Fibroblast of peridontal ligament (primary cell): ENCODE results near the gene PPP1R9A.

ENCODE experiments used
- DNase-seq: peaks from one replicate; pipeline ENCODE4 v3.0.0-alpha.2; 2010; ENCODE audit errors: extremely low read depth

The PPP1R9A gene

GRCh38 chr7:95201727-95202126, 294.3 kb downstream of the PPP1R9A start:
- DNase-seq, result no peak

DNA sequence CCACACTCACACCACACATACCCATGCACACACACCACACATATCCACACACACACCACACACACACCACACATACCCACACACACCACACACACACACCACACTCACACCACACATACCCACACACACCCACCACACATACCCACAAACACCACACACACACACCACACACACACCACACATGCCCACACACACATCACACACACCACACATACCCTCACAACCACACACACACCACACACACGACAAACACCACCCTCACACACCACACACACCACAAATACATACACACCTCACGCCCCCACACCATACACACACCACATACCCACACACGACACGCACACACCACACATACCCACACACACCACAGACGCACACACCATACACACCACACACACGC, 297.2 kb downstream of the PPP1R9A start:
- DNase-seq, result no peak

- peak; percentile 88 for DNase-seq
Measured at GRCh38 chr7:95205665-95206225, 298.4 kb downstream of the PPP1R9A start.

- peak; percentile 75 for DNase-seq
Measured at GRCh38 chr7:95209276-95209675, 301.9 kb downstream of the PPP1R9A start.

- DNase-seq, result peak; percentile 35
Measured at GRCh38 chr7:95209788-95210187, 302.4 kb downstream of the PPP1R9A start.

DNA sequence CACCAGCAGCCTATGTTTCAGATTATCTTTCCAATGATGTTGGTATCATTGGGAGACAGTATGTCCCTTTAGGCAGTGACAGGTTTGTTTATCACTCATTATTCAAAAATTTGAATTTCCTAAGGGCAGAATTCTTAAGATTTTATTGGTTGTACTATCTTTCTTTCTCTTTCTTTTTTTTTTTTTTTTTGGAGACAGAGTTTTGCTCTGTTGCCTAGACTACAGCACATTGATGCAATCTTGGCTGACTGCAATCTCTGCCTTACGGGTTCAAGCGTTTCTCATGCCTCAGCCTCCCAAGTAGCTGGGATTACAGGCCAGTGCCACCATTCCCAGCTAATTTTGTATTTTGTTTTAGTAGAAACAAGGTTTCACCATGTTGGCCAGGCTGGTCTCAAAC, 305.8 kb downstream of the PPP1R9A start:
- DNase-seq, result peak; percentile 18

- DNase-seq, result peak; percentile 98
Measured at GRCh38 chr7:95213809-95214492, 306.6 kb downstream of the PPP1R9A start.

- DNase-seq, result no peak
Measured at GRCh38 chr7:95219721-95220120, 312.3 kb downstream of the PPP1R9A start.

DNA sequence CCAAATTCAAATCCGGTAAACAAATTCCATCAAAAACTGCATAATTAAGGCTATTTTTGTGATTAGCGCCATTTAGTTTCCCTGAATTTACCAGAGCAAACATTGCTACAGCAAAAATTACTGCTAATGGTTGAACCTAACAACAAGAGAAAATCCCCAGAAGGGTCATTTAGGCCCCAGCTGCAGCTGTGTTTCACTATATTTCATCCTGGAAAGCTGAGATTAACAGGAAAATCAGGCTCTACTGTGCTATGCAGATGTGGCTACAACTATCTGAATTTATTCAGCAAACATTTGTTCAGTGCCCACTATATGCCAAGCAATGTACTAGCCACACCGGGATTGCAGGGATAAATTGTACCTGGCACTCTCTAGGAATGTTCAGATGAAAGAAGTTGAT, 312.9 kb downstream of the PPP1R9A start:
- DNase-seq, result no peak

DNA sequence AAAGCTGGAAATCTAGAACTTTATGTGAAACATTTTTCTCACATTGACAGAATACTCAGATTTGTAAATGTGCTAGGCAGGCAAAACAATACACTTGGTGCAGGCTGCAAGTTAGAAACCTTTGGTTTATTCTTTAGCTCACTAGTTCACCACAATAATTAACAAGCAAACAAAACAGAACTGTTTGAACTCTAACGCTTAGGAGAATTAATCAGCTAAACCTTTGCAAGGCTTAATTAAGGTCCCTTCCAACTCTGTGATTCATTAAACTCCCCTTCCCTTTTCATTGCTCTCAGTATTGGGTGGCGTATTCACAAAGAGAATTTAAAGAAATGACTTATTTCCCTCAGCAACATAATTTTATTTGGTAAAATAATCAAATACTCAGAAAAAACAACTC, 317.9 kb downstream of the PPP1R9A start:
- DNase-seq, result no peak

DNA sequence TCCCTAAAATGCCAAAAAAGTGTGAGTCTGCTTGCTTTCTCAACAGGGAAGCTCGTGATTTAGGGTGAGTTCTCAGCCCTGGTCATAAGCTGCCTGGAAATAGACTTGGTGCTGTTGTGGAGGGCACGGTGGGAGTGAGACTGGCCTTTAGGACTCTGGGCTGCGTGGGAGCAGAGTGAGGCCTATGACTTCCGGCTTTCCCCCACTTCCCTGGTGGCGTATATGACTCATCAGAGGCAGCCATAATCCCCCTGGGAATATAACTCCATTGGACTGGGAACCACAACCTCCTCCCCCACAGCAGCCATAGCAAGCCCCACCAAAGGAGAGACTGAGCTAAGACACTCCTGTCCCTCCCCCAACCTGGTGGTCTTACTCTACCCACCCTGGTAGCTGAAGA, 321.9 kb downstream of the PPP1R9A start:
- no peak for DNase-seq

GRCh38 chr7:95238252-95238943, 331.0 kb downstream of the PPP1R9A start:
- no peak for DNase-seq

- DNase-seq, result no peak
Measured at GRCh38 chr7:95240921-95241320, 333.5 kb downstream of the PPP1R9A start.

GRCh38 chr7:95242266-95242665, 334.9 kb downstream of the PPP1R9A start:
- no peak for DNase-seq

DNA sequence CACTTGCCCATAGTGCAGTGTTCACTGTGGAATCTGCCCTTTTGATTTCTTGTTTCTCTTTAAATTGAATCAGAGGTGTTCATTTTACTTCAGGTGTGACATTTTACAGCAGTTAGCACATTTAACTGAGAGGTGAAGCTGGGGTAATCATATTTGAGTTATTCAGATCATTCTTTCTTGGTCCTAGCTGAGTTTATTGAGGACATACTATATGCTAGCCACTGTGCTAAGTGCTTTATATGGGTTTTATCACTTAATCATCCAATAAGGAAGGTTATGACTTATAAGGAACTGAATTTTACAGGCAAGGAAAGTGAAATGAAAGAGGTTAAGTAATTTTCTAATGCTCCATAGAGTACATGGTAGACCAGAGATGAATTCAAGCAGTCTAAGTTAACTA, 337.2 kb downstream of the PPP1R9A start:
- no peak for DNase-seq

DNA sequence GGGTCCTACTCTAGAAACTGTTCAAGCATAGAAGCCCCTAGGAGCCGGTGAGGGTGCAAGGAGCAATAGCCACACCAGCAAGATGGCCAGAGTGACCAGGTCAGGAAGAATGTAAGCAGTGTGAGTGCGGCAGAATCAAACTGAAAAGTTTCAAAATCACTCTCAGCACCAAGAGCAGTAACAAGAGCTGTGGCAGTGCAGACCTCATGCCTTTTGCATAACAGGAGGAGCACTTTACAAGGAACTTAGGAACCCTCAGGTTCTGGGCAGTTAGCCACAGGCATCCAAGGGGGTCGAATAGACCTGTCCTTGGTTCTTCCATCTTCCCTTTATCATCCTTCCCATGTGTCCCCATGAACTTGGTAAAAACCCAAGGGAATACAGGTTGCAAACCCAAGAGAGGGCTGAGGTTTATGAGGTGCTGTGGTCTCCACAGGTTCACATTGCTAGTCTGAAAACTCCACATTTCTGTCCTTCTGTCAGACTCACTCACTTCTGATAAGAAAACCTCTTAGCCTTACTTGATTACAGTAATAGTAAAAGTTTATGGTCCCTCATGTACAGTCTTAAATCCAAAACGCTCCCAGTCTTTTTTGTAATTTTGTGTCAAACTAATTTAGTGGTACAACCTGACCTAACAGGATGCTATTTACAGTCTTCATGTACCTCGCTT, 338.6 kb downstream of the PPP1R9A start:
- DNase-seq, result no peak

DNA sequence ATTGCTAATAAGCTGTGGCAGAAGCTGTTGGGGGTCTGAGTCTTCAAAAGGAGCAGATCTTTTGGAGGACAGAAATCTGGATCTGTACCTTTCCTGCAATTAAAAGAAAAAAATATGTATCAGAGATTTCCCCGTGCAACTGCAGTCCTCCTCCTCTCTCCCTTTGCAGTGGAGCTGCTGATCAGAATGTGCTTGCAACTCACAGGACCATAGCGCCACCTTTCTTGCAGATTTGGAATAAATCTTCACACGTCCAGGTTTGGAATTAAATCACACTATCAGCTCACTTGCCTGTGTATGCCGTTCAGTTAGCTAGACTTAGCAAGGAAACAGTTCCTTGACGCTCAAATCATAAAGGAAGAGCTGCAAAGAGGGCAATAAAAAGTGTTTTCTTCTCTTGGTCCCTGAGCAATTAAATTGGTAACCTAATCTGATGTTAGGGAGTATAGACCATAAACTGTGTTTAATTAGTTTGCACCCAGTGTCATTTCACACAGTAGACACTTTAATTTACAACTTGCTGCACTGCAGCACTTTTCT, 339.5 kb downstream of the PPP1R9A start:
- peak; percentile 85 for DNase-seq

GRCh38 chr7:95250571-95250970, 343.2 kb downstream of the PPP1R9A start:
- no peak for DNase-seq

DNA sequence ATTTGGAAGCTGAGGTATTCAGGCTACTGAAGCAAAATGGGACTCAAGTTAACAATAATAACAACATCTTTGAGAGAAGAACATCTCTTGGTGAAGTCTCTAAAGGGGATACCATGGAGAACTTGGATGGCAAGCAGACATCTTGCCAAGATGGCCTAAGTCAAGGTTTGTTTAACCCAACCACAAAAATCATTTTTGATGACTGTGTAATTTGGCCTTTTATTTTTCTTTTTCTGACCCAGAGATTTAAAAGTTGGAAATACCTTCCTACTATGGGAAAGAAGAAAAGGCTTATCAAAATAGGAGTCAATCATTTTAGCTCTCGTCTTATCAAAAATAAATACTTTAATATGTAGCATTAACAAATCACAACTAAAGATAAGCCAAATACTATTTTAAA, 344.6 kb downstream of the PPP1R9A start:
- no peak for DNase-seq

- no peak for DNase-seq
Measured at GRCh38 chr7:95253986-95254385, 346.6 kb downstream of the PPP1R9A start.

GRCh38 chr7:95255691-95256090, 348.3 kb downstream of the PPP1R9A start:
- no peak for DNase-seq

DNA sequence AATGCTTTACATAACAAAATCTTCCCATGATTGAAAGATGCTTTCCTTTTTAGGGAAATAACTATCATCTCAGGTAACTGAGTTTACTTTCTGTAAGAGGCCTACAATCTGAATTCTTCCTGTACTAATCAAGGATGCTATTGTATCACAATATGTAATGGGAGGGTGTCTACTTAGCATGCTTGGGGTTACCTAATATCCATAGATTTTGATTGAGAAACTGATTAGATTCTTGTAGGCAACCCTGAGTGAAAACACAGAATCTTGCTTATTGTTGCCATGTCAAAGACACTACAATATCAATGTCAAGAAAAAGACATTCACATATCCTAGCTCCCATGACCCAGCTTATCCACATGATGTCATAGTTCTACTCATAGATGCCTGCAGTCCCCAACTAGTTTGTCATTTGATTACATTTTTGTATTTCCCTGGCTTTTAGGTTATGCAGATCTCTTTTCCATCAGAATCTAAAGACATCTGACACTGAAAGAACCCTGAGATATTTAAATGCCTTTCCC, 354.6 kb downstream of the PPP1R9A start:
- no peak for DNase-seq
